GM18870 (cell line): Measurements from ENCODE around the gene SYS1.
A peak's percentile ranks its signal among the peaks of the same experiment; 100 is the strongest.

ENCODE experiments used
- ATAC-seq: cut with Tn5 transposase; IDR thresholded peaks from one replicate; pipeline ENCODE4 v1.9.1; 2021; ENCODE audit warnings: moderate library complexity; ENCODE audit not compliant: unreplicated experiment

SYS1 gene

GRCh38 chr20:45354423-45355208, 8.3 kb upstream of the SYS1 start:
- no peak for ATAC-seq

- ATAC-seq = no peak
Measured at GRCh38 chr20:45355209-45356084, 7.5 kb upstream of the SYS1 start.

GRCh38 chr20:45358282-45359068, 4.5 kb upstream of the SYS1 start:
- no peak for ATAC-seq

GRCh38 chr20:45359069-45359405, 3.9 kb upstream of the SYS1 start:
- ATAC-seq = no peak

- no peak for ATAC-seq
Measured at GRCh38 chr20:45359406-45360148, 3.4 kb upstream of the SYS1 start.

- no peak for ATAC-seq
Measured at GRCh38 chr20:45361793-45362192, 1.2 kb upstream of the SYS1 start.

- ATAC-seq = no peak
Measured at GRCh38 chr20:45363611-45364492, 896 bp downstream of the SYS1 start.

- ATAC-seq = no peak
Measured at GRCh38 chr20:45365444-45365970, 2.6 kb downstream of the SYS1 start.

GRCh38 chr20:45366192-45366591, 3.2 kb downstream of the SYS1 start:
- no peak for ATAC-seq

- no peak for ATAC-seq
Measured at GRCh38 chr20:45366631-45367030, 3.7 kb downstream of the SYS1 start.

GRCh38 chr20:45367126-45367525, 4.2 kb downstream of the SYS1 start:
- no peak for ATAC-seq

GRCh38 chr20:45368221-45368980, 5.4 kb downstream of the SYS1 start:
- peak; percentile 80 for ATAC-seq

- no peak for ATAC-seq
Measured at GRCh38 chr20:45370571-45371160, 7.7 kb downstream of the SYS1 start.

- no peak for ATAC-seq
Measured at GRCh38 chr20:45372241-45372640, 9.3 kb downstream of the SYS1 start.

- ATAC-seq = no peak
Measured at GRCh38 chr20:45372646-45373352, 9.8 kb downstream of the SYS1 start.

GRCh38 chr20:45373353-45374100, 10.6 kb downstream of the SYS1 start:
- no peak for ATAC-seq

GRCh38 chr20:45374101-45374467, 11.1 kb downstream of the SYS1 start:
- ATAC-seq = no peak
